Psoas muscle (tissue), 8 donors: ENCODE measurements around the gene GALM. TPM values are rescaled to one million over a fixed set of nuclear protein-coding genes. Genes with fewer than 3 reads are reported as not detected.

Experiments used
- ATAC-seq, 4 donors: fragments of 200-7000 bp; cut with Tn5 transposase; one replicate each; pipeline ENCODE4 v1.9.1; 2020; ENCODE audit warnings: moderate library complexity in 3 of 4, mild to moderate bottlenecking in 2 of 4
- DNase-seq, 2 donors: peaks; one replicate each; pipeline ENCODE4 v3.0.0-alpha.2; 2020
- H3K27ac ChIP-seq: fragments of 200-600 bp; one replicate; pipeline ENCODE4 v1.8.0; 2022
- H3K27me3 ChIP-seq, 3 donors: fragments of 200-600 bp in 1 of 3; one replicate each; pipeline versions ENCODE4 v1.6.1 to v1.8.0; 2013 to 2022; ENCODE audit warnings: low read length in 2 of 3, mild to moderate bottlenecking in 2 of 3, moderate library complexity in 1 of 3; ENCODE audit not compliant: insufficient read depth in 3 of 3
- H3K36me3 ChIP-seq, 2 donors: fragments of 200-600 bp in 1 of 2; one replicate each; pipeline versions ENCODE4 v1.6.1 to v1.8.0; 2013 to 2022; ENCODE audit warnings: low read depth in 1 of 2, mild to moderate bottlenecking in 1 of 2, moderate library complexity in 1 of 2; ENCODE audit not compliant: insufficient read depth in 1 of 2
- H3K4me1 ChIP-seq: fragments of 200-600 bp; one replicate; pipeline ENCODE4 v1.8.0; 2022
- H3K4me3 ChIP-seq: fragments of 200-600 bp; one replicate; pipeline ENCODE4 v1.8.0; 2022; ENCODE audit warnings: mild to moderate bottlenecking
- H3K9me3 ChIP-seq: fragments of 200-600 bp; one replicate; pipeline ENCODE4 v1.8.0; 2022
- CTCF ChIP-seq: fragments of 200-600 bp; IDR thresholded peaks from one replicate; pipeline ENCODE4 v1.8.0; 2022; ENCODE audit warnings: antibody characterized with exemption
- WGBS, 3 donors: extraction: QIAGEN DNeasy Blood & Tissue Kit; methylation state at CpG; one replicate each; pipeline versions ENCODE4 v1.1.6 to v1.1.7; 2013; 5-methylcytosine and 5-hydroxymethylcytosine counted together
- intact Hi-C, 2 donors: fragments of 100-400 bp; cut with DNase I; formaldehyde crosslinking; loops; one replicate each; pipeline versions ENCODE4 v1.11.0 to v1.14.2; 2022
- polyA plus RNA-seq, 3 donors: library from polyadenylated mRNA; stranded (reverse); fragments of 200-250 nt; gene quantifications; one replicate each; pipeline ENCODE4 v1.2.3, GENCODE V29; 2013
- total RNA-seq, 4 donors: library from RNA; stranded (reverse); fragmentation: NEBNext Ultra II Directional in 2 of 4; extraction: Animal tissue kit (Norgen Biotek cat#: 25700) in 2 of 4; gene quantifications; one replicate each; pipeline versions ENCODE4 v1.2.1 to v1.2.4, GENCODE V29; 2021 to 2023
- donor health status: healthy with polysubstance abuse.
- donor health status: DM: no; HTN: no; CAD: no; lungs with moderate emphysema.
- donor health status: Bipolar disorder and iron deficiency.
- donor health status: healthy.
- donor health status: DM: yes; HTN: yes; CAD: no.
- donor health status: DM: no; HTN: no; CAD: no.
- donor health status: DM: no; HTN: no; CAD: no.
- donor health status: DM: yes; HTN: yes; CAD: no.

The GALM gene
- total and polyA plus RNA-seq, 7 donors = 2.0 to 16.1 (median 5.4) TPM

GRCh38 chr2:38631976-38632375, 33.9 kb upstream of the GALM start:
- WGBS, 3 donors = 62 to 67% (median 64%) methylated on average over 2 of the region's 2 CpGs
- intact Hi-C loops = no loop called here
- Histone ChIP-seq H3K27ac (no peak overlapping the region), H3K27me3 (no peaks in the 10 kb centered on the region), H3K9me3 (peaks cover 4% of the 10 kb centered on the region), H3K36me3 (no peaks in the 10 kb centered on the region), H3K4me3 (no peak overlapping the region), H3K4me1 (no peaks in the 10 kb centered on the region)
- no peak for TF ChIP-seq CTCF
- DNase-seq (no peak), ATAC-seq (no peak)

- Histone ChIP-seq H3K9me3 (peaks cover 4% of the 10 kb centered on the region), H3K4me3 (no peak overlapping the region), H3K36me3 (no peaks in the 10 kb centered on the region), H3K27me3 (no peaks in the 10 kb centered on the region), H3K27ac (no peak overlapping the region), H3K4me1 (no peaks in the 10 kb centered on the region)
- intact Hi-C loops = no loop called here
- DNase-seq = no peak
- no peak for TF ChIP-seq CTCF
- ATAC-seq = no peak
Measured at GRCh38 chr2:38632980-38633379, 32.9 kb upstream of the GALM start.

DNA sequence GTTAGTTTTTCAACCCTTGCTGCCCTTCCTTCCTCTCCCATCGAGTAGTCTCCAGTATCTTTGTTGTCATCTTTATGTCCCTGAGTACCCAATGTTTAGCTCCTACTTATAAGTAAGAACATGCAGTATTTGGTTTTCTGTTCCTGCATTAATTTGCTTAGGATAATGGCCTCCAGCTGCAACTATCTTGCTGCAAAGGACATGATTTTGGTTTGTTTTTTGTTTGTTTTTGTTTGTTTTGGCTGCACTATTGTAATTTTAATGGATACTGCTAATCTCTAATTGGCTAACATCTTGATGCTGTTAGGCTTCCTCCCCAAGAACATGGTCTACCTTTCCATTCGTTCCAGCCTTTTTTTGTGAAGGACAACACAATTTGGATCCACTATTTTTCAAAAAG, 32.0 kb upstream of the GALM start:
- no peak for DNase-seq
- H3K4me3 ChIP-seq = no peak overlapping the region
- intact Hi-C loops = no loop called here
- no peak for TF ChIP-seq CTCF
- no peak overlapping the region for H3K27ac ChIP-seq
- no peaks in the 10 kb centered on the region for H3K27me3 ChIP-seq
- H3K9me3 ChIP-seq = peaks cover 4% of the 10 kb centered on the region
- ATAC-seq = no peak
- 30 to 43% (median 43%) methylated on average over 2 of the region's 2 CpGs for WGBS, 3 donors
- H3K4me1 ChIP-seq = no peaks in the 10 kb centered on the region
- H3K36me3 ChIP-seq = no peaks in the 10 kb centered on the region

DNA sequence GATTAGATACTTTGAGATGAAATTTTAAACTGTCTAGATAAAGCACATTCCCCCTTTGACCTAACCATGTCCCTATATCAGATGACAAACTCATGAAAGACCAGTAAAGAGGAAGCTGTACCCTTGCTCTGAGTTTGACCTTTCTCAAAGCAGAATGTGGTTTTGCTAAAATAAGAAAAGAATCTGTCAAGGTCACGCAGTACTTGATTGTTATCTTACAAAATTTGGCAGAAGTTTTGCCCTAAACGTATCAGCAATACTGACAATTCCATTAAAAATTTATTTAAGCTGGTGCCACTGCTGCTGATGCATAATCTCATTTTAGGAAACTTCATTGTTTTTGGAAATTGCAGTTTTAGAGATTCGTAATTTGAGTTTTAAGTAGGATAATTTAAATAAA, 31.2 kb upstream of the GALM start:
- DNase-seq (no peak), ATAC-seq (no peak)
- intact Hi-C loops = no loop called here
- Histone ChIP-seq H3K27ac (no peak overlapping the region), H3K27me3 (no peaks in the 10 kb centered on the region), H3K36me3 (no peaks in the 10 kb centered on the region), H3K4me3 (no peak overlapping the region), H3K4me1 (no peaks in the 10 kb centered on the region), H3K9me3 (peaks cover 3% of the 10 kb centered on the region)
- no peak for TF ChIP-seq CTCF
- 50 to 54% (median 54%) methylated on average over 3 of the region's 3 CpGs for WGBS, 3 donors

GRCh38 chr2:38635139-38635538, 30.8 kb upstream of the GALM start:
- Histone ChIP-seq H3K27me3 (no peaks in the 10 kb centered on the region), H3K4me3 (no peak overlapping the region), H3K36me3 (no peaks in the 10 kb centered on the region), H3K4me1 (no peaks in the 10 kb centered on the region), H3K9me3 (no peaks in the 10 kb centered on the region), H3K27ac (no peak overlapping the region)
- WGBS, 3 donors = 76 to 78% (median 77%) methylated on average over 4 of the region's 4 CpGs
- no peak for TF ChIP-seq CTCF
- ATAC-seq (no peak), DNase-seq (no peak)
- intact Hi-C loops = no loop called here
